ENCODE results near the gene SMG6.

Gene SMG6

GRCh38 chr17:2309338-2310154 lies 6.0 kb upstream of the SMG6 start:
- Histone ChIP-seq H3K4me2 (ENCODE audit: low read length) (no peak overlapping the region), H2AFZ (ENCODE audit: low read depth, low read length) (no peak overlapping the region), H3K27ac (ENCODE audit: low read length) (no peak overlapping the region), H4K20me1 (ENCODE audit: insufficient read depth, low read length) (no peaks in the 10 kb centered on the region), H3K27me3 (ENCODE audit: low read depth, low read length) (no peaks in the 10 kb centered on the region), H3K9me3 (ENCODE audit: insufficient read depth, low read length) (no peaks in the 10 kb centered on the region), H3K79me2 (ENCODE audit: low read length) (no peaks in the 10 kb centered on the region), H3K9ac (ENCODE audit: low read length) (no peak overlapping the region), H3K4me1 (ENCODE audit: low read length) (no peaks in the 10 kb centered on the region), H3K4me3 (ENCODE audit: low read length) (no peak overlapping the region), H3K36me3 (replicated peaks; ENCODE audit: low read depth, low read length) (no peaks in the 10 kb centered on the region)
- TF ChIP-seq, protein P1, sequence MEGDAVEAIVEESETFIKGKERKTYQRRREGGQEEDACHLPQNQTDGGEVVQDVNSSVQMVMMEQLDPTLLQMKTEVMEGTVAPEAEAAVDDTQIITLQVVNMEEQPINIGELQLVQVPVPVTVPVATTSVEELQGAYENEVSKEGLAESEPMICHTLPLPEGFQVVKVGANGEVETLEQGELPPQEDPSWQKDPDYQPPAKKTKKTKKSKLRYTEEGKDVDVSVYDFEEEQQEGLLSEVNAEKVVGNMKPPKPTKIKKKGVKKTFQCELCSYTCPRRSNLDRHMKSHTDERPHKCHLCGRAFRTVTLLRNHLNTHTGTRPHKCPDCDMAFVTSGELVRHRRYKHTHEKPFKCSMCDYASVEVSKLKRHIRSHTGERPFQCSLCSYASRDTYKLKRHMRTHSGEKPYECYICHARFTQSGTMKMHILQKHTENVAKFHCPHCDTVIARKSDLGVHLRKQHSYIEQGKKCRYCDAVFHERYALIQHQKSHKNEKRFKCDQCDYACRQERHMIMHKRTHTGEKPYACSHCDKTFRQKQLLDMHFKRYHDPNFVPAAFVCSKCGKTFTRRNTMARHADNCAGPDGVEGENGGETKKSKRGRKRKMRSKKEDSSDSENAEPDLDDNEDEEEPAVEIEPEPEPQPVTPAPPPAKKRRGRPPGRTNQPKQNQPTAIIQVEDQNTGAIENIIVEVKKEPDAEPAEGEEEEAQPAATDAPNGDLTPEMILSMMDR (IDR thresholded peaks at IDR 0.05; ENCODE audit: low read depth, low read length) = no peak
- no peak for TF ChIP-seq EZH2phosphoT487 (IDR thresholded peaks at IDR 0.05; ENCODE audit: low read depth)

GRCh38 chr17:2304931-2305330 lies 1.3 kb upstream of the SMG6 start:
- Histone ChIP-seq H2AFZ (ENCODE audit: low read depth, low read length) (no peak overlapping the region), H3K27ac (ENCODE audit: low read length) (no peak overlapping the region), H4K20me1 (ENCODE audit: insufficient read depth, low read length) (no peaks in the 10 kb centered on the region), H3K4me2 (ENCODE audit: low read length) (no peak overlapping the region), H3K79me2 (ENCODE audit: low read length) (peaks cover 9% of the 10 kb centered on the region), H3K27me3 (ENCODE audit: low read depth, low read length) (no peaks in the 10 kb centered on the region), H3K36me3 (replicated peaks; ENCODE audit: low read depth, low read length) (no peaks in the 10 kb centered on the region), H3K9ac (ENCODE audit: low read length) (no peak overlapping the region), H3K9me3 (ENCODE audit: insufficient read depth, low read length) (no peaks in the 10 kb centered on the region), H3K4me3 (ENCODE audit: low read length) (no peak overlapping the region), H3K4me1 (ENCODE audit: low read length) (peaks cover 4% of the 10 kb centered on the region; the same call in 1 of the 2 replicates)
- TF ChIP-seq, protein P1 (IDR thresholded peaks at IDR 0.05; ENCODE audit: low read depth, low read length) = no peak
- no peak for TF ChIP-seq EZH2phosphoT487 (IDR thresholded peaks at IDR 0.05; ENCODE audit: low read depth)

DNA sequence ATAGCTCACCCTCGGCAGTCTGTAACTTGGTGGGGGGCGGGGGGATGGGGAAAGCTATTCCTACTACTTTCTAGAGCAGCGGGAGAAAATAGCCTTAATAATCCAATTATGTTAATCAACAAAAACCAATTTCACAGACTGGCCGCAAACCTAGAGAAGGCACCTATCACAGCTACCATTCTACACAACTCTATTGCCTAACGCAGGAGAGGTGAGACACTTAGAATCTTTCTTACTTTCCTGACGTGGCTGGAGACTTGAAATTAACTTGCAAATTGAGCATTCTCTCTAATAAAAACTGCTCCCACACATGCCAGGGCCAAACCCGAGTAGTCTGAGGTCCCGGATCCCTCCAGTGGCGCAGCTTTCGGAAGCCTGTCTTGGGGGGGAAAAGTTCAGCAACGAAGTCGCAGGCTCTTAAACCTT lies 794 bp downstream of the SMG6 start:
- Histone ChIP-seq H3K4me2 (ENCODE audit: low read length) (peak overlapping the region; percentile 96), H3K79me2 (ENCODE audit: low read length) (peaks cover 9% of the 10 kb centered on the region), H3K27me3 (ENCODE audit: low read depth, low read length) (no peaks in the 10 kb centered on the region), H3K4me1 (ENCODE audit: low read length) (peaks cover 4% of the 10 kb centered on the region; the same call in 1 of the 2 replicates), H3K9ac (ENCODE audit: low read length) (peak overlapping the region; percentile 85), H3K4me3 (ENCODE audit: low read length) (peak overlapping the region; percentile 98), H3K36me3 (replicated peaks; ENCODE audit: low read depth, low read length) (no peaks in the 10 kb centered on the region), H2AFZ (ENCODE audit: low read depth, low read length) (peak overlapping the region; percentile 63; the same call in 1 of the 2 replicates), H4K20me1 (ENCODE audit: insufficient read depth, low read length) (no peaks in the 10 kb centered on the region), H3K9me3 (ENCODE audit: insufficient read depth, low read length) (no peaks in the 10 kb centered on the region), H3K27ac (ENCODE audit: low read length) (peak overlapping the region; percentile 53; the same call in 1 of the 2 replicates)
- TF ChIP-seq, protein P1 (IDR thresholded peaks at IDR 0.05; ENCODE audit: low read depth, low read length) = no peak

DNA sequence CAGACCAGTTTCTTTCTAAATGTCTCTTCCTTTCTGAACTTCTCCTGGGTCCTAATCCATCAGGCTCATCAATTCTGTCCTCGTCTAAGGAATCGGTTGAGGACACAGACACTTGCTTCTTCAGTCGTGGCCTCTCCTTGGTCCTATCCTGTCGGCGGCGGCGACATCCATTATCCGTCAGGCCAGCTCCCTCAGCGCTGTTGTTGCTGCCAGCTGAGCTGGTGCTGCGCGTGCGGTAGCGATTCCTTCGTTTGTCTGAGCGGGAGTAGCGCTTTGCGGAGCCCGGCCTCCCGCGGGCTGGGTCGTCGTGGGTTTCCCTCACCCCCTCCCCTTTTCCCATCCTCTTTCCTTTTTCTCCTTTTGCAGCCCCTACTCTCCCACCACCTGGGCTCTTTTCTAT lies 3.8 kb downstream of the SMG6 start:
- Histone ChIP-seq H3K4me3 (ENCODE audit: low read length) (no peak overlapping the region), H3K27me3 (ENCODE audit: low read depth, low read length) (no peaks in the 10 kb centered on the region), H3K79me2 (ENCODE audit: low read length) (peaks cover 9% of the 10 kb centered on the region), H4K20me1 (ENCODE audit: insufficient read depth, low read length) (no peaks in the 10 kb centered on the region), H3K4me1 (ENCODE audit: low read length) (peaks cover 4% of the 10 kb centered on the region; the same call in 1 of the 2 replicates), H3K9ac (ENCODE audit: low read length) (no peak overlapping the region), H2AFZ (ENCODE audit: low read depth, low read length) (no peak overlapping the region), H3K27ac (ENCODE audit: low read length) (no peak overlapping the region), H3K36me3 (replicated peaks; ENCODE audit: low read depth, low read length) (no peaks in the 10 kb centered on the region), H3K4me2 (ENCODE audit: low read length) (no peak overlapping the region), H3K9me3 (ENCODE audit: insufficient read depth, low read length) (no peaks in the 10 kb centered on the region)
- TF ChIP-seq EZH2phosphoT487 (IDR thresholded peaks at IDR 0.05; ENCODE audit: low read depth) = no peak
- TF ChIP-seq, protein P1 (IDR thresholded peaks at IDR 0.05; ENCODE audit: low read depth, low read length) = no peak
